Keratinocyte (primary cell): ENCODE results near the gene EHBP1.

ENCODE experiments used
- CTCF ChIP-seq, 3 experiments: IDR thresholded peaks in 1 of 3; conservative IDR thresholded peaks in 1 of 3; optimal IDR thresholded peaks in 1 of 3; 2 replicates in 2 of 3; 3 replicates in 1 of 3; pipeline versions ENCODE3 to v1.5.1; 2011; ENCODE audit warnings: low read length in 3 of 3, mild to moderate bottlenecking in 3 of 3, moderate library complexity in 2 of 3, control low read depth in 1 of 3, inconsistent platforms in 1 of 3; ENCODE audit not compliant: insufficient read depth in 2 of 3; ENCODE audit errors: extremely low read depth in 1 of 3
- EZH2 ChIP-seq: IDR thresholded peaks from one replicate; pipeline ENCODE4 v1.6.1; 2012; ENCODE audit warnings: inconsistent platforms, mild to moderate bottlenecking, low read length, moderate library complexity

- no peak for TF ChIP-seq CTCF (optimal IDR thresholded peaks at IDR 0.05 in 1 of 3, IDR thresholded peaks at IDR 0.05 in 1 of 3, conservative IDR thresholded peaks at IDR 0.05 in 1 of 3; ENCODE audit: extremely low read depth in 1 of 3, insufficient read depth in 2 of 3, low read length in 3 of 3)
- no peak for TF ChIP-seq EZH2
Observed at GRCh38 chr2:62817348-62817747, 111.8 kb downstream of the EHBP1 start.
